DOHH2 (cell line): Measurements from ENCODE around the gene OR2AK2.

Experiments
- EZH2phosphoT487 ChIP-seq: fragments of 200-600 bp; sonication (generic); IDR thresholded peaks from 2 replicates; pipeline ENCODE4 v1.6.1; 2017; ENCODE audit warnings: borderline replicate concordance, mild to moderate bottlenecking, antibody characterized with exemption, low read length, moderate library complexity, mixed read lengths
- TF ChIP-seq, protein P1 (sequence below): fragments of 200-600 bp; sonication (generic); IDR thresholded peaks from one replicate; pipeline ENCODE4 v1.5.1; 2014; ENCODE audit warnings: antibody characterized with exemption, mild to moderate bottlenecking, low read depth, low read length; ENCODE audit not compliant: poor library complexity, severe bottlenecking

DNA sequence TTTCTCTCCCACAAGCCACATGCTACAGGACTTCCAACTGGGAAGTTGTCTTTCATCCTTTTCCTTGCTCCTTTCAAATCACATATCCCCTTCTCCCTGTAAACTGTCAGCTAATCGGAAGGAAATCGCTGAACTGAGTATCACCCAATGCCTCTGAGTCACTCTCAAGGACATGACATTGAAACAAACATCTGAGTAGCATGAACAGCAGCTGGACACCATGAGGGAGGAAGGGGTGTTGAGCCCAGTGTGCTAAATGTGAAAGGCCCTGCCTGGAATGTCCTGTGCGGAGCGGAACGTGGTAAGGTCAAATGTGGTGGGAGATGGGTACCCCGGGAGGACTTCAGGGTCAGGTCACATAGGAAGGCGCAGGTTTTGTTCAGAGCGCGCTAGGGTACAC is 40.2 kb upstream of the OR2AK2 start, which contains the start of gene OR2AJ1:
- TF ChIP-seq, protein P1, sequence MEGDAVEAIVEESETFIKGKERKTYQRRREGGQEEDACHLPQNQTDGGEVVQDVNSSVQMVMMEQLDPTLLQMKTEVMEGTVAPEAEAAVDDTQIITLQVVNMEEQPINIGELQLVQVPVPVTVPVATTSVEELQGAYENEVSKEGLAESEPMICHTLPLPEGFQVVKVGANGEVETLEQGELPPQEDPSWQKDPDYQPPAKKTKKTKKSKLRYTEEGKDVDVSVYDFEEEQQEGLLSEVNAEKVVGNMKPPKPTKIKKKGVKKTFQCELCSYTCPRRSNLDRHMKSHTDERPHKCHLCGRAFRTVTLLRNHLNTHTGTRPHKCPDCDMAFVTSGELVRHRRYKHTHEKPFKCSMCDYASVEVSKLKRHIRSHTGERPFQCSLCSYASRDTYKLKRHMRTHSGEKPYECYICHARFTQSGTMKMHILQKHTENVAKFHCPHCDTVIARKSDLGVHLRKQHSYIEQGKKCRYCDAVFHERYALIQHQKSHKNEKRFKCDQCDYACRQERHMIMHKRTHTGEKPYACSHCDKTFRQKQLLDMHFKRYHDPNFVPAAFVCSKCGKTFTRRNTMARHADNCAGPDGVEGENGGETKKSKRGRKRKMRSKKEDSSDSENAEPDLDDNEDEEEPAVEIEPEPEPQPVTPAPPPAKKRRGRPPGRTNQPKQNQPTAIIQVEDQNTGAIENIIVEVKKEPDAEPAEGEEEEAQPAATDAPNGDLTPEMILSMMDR: no peak
- TF ChIP-seq EZH2phosphoT487: no peak
